MCF 10A (cell line): ENCODE data around the gene G6PD. TPM values are rescaled to one million over a fixed set of nuclear protein-coding genes. Genes with fewer than 3 reads are reported as not detected.

Experiments used
- BruUV-seq: library from RNA; stranded (reverse); fragments of 400-500 nt; replicated peaks from 2 replicates; lab custom pipeline; 2021; lab: Mats Ljungman, UMichigan
- CTCF ChIA-PET: fragments of 300-600 bp; sonication (Branson Sonifier 250); formaldehyde crosslinking; extraction: SDS; loops from one replicate; lab custom pipeline; 2021; ENCODE audit warnings: antibody characterized with exemption, inconsistent platforms; lab: Yijun Ruan, JAX
- POLR2A ChIA-PET: fragments of 300-600, 350-650 bp; sonication (Branson Sonifier 250); formaldehyde crosslinking; extraction: SDS; loops from one replicate; lab custom pipeline; 2020; ENCODE audit warnings: antibody characterized with exemption, inconsistent platforms; lab: Yijun Ruan, JAX
- DNase-seq: peaks from one replicate; pipeline ENCODE4 v3.0.0-alpha.2; 2018; ENCODE audit not compliant: unreplicated experiment
- H3K27ac Mint-ChIP-seq: one replicate; pipeline ENCODE4 v1.8.0; 2022; ENCODE audit warnings: mild to moderate bottlenecking, low read depth, mixed read lengths; ENCODE audit not compliant: unreplicated experiment
- H3K27me3 Mint-ChIP-seq: one replicate; pipeline ENCODE4 v1.8.0; 2022; ENCODE audit warnings: mixed read lengths; ENCODE audit not compliant: insufficient read depth, unreplicated experiment
- H3K36me3 Mint-ChIP-seq: one replicate; pipeline ENCODE4 v1.8.0; 2022; ENCODE audit warnings: mild to moderate bottlenecking, moderate library complexity, mixed read lengths; ENCODE audit not compliant: insufficient read depth, unreplicated experiment
- H3K4me1 Mint-ChIP-seq: one replicate; pipeline ENCODE4 v1.8.0; 2022; ENCODE audit warnings: mixed read lengths; ENCODE audit not compliant: insufficient read depth, unreplicated experiment
- H3K4me3 Mint-ChIP-seq: one replicate; pipeline ENCODE4 v1.8.0; 2022; ENCODE audit warnings: mild to moderate bottlenecking, moderate library complexity, mixed read lengths; ENCODE audit not compliant: unreplicated experiment
- H3K9me3 Mint-ChIP-seq: one replicate; pipeline ENCODE4 v1.8.0; 2022; ENCODE audit warnings: mixed read lengths; ENCODE audit not compliant: unreplicated experiment
- CTCF ChIP-seq: fragments of 200-600 bp; IDR thresholded peaks from one replicate; pipeline ENCODE4 v1.8.0; 2022; ENCODE audit warnings: antibody characterized with exemption, mild to moderate bottlenecking; ENCODE audit not compliant: unreplicated experiment
- intact Hi-C: fragments of 100-400 bp; cut with micrococcal nuclease; formaldehyde crosslinking; loops from 2 replicates; pipeline ENCODE4 v1.14.1; 2022
- total RNA-seq: library from RNA; stranded (reverse); gene quantifications from 2 replicates; pipeline ENCODE4 v1.2.3, GENCODE V29; 2022

The G6PD gene
- total RNA-seq, 1 experiment from 2014 or later, result 49.5 TPM

GRCh38 chrX:154534526-154535322 is 11.9 kb downstream of the G6PD start:
- peak; percentile 86 for DNase-seq
- H3K27ac Mint-ChIP-seq, result no peak overlapping the region
- ChIA-PET CTCF (interaction anchor here (0.6 to 6.3 kb wide), 14 partner anchors 8 to 1577 kb away, joined by 3 to 54 read pairs (median 4); partner anchors contain the start of genes FLNA and LAGE3), POLR2A (no interaction called here)
- BruUV-seq, result no TSS peak
- no peak overlapping the region for H3K4me3 Mint-ChIP-seq
- H3K36me3 Mint-ChIP-seq, result peaks cover 18% of the 10 kb centered on the region
- H3K27me3 Mint-ChIP-seq, result no peaks in the 10 kb centered on the region
- intact Hi-C loops, result loop anchor here (1.0 to 5.0 kb wide), 4 partner anchors 137 to 1575 kb away; partner anchors contain the start of genes PLXNB3 and RPL10
- H3K9me3 Mint-ChIP-seq, result no peaks in the 10 kb centered on the region
- TF ChIP-seq CTCF, result peak; percentile 100
- H3K4me1 Mint-ChIP-seq, result no peaks in the 10 kb centered on the region

- intact Hi-C loops, result loop anchor here (5.0 kb wide), 2 partner anchors 135 to 770 kb away; partner anchors contain the start of genes PLXNB3 and RPL10
- Mint-ChIP-seq H3K36me3 (peaks cover 18% of the 10 kb centered on the region), H3K4me1 (no peaks in the 10 kb centered on the region), H3K9me3 (no peaks in the 10 kb centered on the region), H3K27ac (no peak overlapping the region), H3K4me3 (no peak overlapping the region), H3K27me3 (no peaks in the 10 kb centered on the region)
- POLR2A ChIA-PET, result interaction anchor here (1.0 kb wide), 1 partner anchor 16 kb away, joined by 4 read pairs; the partner anchor contains the start of gene FAM3A
- no TSS peak for BruUV-seq
- no peak for TF ChIP-seq CTCF
- DNase-seq, result no peak
- CTCF ChIA-PET, result interaction anchor here (0.6 to 6.3 kb wide), 3 partner anchors 160 to 976 kb away, joined by 5 to 54 read pairs (median 19); partner anchors contain the start of gene FLNA
These were observed 14.0 kb downstream of the G6PD start for GRCh38 chrX:154532690-154533089.

- Mint-ChIP-seq H3K27ac (peak overlapping the region; percentile 58), H3K36me3 (peaks cover 18% of the 10 kb centered on the region), H3K4me1 (peaks cover 6% of the 10 kb centered on the region), H3K9me3 (no peaks in the 10 kb centered on the region), H3K27me3 (no peaks in the 10 kb centered on the region), H3K4me3 (no peak overlapping the region)
- ChIA-PET CTCF (interaction anchor here (2.4 to 6.3 kb wide), 2 partner anchors 158 to 518 kb away, joined by 19 to 54 read pairs; partner anchors contain the start of gene FLNA), POLR2A (interaction anchor here (1.0 kb wide), 1 partner anchor 15 kb away, joined by 4 read pairs; the partner anchor contains the start of gene FAM3A)
- no peak for TF ChIP-seq CTCF
- DNase-seq, result no peak
- intact Hi-C loops, result loop anchor here (5.0 kb wide), 2 partner anchors 134 to 769 kb away; partner anchors contain the start of genes PLXNB3 and RPL10
- no TSS peak for BruUV-seq
These were observed 15.0 kb downstream of the G6PD start for GRCh38 chrX:154531626-154532025.

- ChIA-PET CTCF (no interaction called here), POLR2A (interaction anchor here (1.3 kb wide), 1 partner anchor 17 kb away, joined by 4 read pairs; the partner anchor contains the start of genes G6PD and IKBKG)
- intact Hi-C loops, result loop anchor here (5.0 kb wide), 2 partner anchors 133 to 768 kb away; partner anchors contain the start of genes PLXNB3 and RPL10
- Mint-ChIP-seq H3K9me3 (no peaks in the 10 kb centered on the region), H3K4me3 (no peak overlapping the region), H3K36me3 (peaks cover 14% of the 10 kb centered on the region), H3K27ac (no peak overlapping the region), H3K4me1 (peaks cover 10% of the 10 kb centered on the region), H3K27me3 (no peaks in the 10 kb centered on the region)
- no TSS peak for BruUV-seq
- TF ChIP-seq CTCF, result no peak
- no peak for DNase-seq
These were observed 16.4 kb downstream of the G6PD start for GRCh38 chrX:154530286-154530685.
